ENCODE results near the gene CWH43. TPM values are rescaled to one million over a fixed set of nuclear protein-coding genes. Genes with fewer than 3 reads are reported as not detected.
A peak's percentile ranks its signal among the peaks of the same experiment; 100 is the strongest.

The CWH43 gene
- total and polyA plus RNA-seq, 9 of the 15 experiments (the other 6 are each of a cell fraction or from before 2014, with no cell fraction given): not detected

DNA sequence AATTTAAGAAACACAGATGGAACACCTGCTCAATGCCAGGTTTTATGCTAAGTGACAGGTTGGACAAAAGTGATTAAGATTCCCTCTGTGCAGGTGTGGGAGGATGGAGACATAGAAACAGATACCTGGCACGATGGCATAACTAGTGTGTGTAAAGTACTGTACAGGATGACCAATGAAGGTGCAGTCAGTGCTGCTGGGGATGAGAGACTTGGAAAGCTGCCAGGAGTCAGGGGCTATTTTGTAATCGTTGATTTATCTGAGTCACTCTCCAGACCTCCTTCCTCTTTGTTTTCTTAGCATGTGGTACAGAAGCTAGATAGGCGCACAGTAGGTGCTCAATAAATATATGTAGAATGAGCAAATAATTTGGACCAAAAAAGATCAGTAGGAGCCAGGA lies 58.2 kb downstream of the CWH43 start:
- Histone ChIP-seq H3K79me2 (ENCODE audit: control insufficient read depth, insufficient read depth, low read length) (no peaks in the 10 kb centered on the region), H3K9me3 (replicated peaks; ENCODE audit: control insufficient read depth, insufficient read depth, low read depth, low read length) (no peaks in the 10 kb centered on the region), H4K20me1 (replicated peaks; ENCODE audit: control insufficient read depth, insufficient read depth, low read length) (no peaks in the 10 kb centered on the region), H3K36me3 (ENCODE audit: control insufficient read depth, insufficient read depth, low read length) (no peaks in the 10 kb centered on the region), H3K9ac (ENCODE audit: insufficient read depth in 1 of 2, low read depth in 2 of 2, low read length in 2 of 2) (no peak overlapping the region), H2AFZ (ENCODE audit: low read depth, low read length) (no peak overlapping the region), H3K27me3 (ENCODE audit: control insufficient read depth in 2 of 2, insufficient read depth in 2 of 2, low read length in 2 of 2) (no peaks in the 10 kb centered on the region), H3K4me1 (replicated peaks in 1 of 2; ENCODE audit: control insufficient read depth in 2 of 2, insufficient read depth in 2 of 2, low read length in 2 of 2) (no peaks in the 10 kb centered on the region), H3K9me1 (ENCODE audit: control insufficient read depth, insufficient read depth, low read length) (no peaks in the 10 kb centered on the region), H3K27ac (ENCODE audit: extremely low read depth, low read depth, low read length) (no peak overlapping the region), H3K4me2 (ENCODE audit: insufficient read depth, low read length) (no peak overlapping the region), H3K4me3 (no peak overlapping the region)
- ATAC-seq (no peak), DNase-seq (ENCODE audit: extremely low read depth in 1 of 4, low spot score in 3 of 4) (no peak), FAIRE-seq (no peak)
- POLR2A ChIA-PET: no interaction called here
- no TSS peak for BruUV-seq (replicated peaks)
- in situ Hi-C loops (cut with MboI): no loop called here
- 2% methylated on average over 3 of the region's 3 CpGs for whole genome bisulfite sequencing (ENCODE audit: insufficient coverage, low coverage, missing lambda C conversion rate)
- CTCF ChIA-PET (ENCODE audit: low intra/inter-chr PET ratio): no interaction called here
- intact Hi-C loops (cut with micrococcal nuclease): no loop called here
- peak; percentile 57 for TF ChIP-seq NFIC (IDR thresholded peaks at IDR 0.05)
- TF ChIP-seq, protein P1, sequence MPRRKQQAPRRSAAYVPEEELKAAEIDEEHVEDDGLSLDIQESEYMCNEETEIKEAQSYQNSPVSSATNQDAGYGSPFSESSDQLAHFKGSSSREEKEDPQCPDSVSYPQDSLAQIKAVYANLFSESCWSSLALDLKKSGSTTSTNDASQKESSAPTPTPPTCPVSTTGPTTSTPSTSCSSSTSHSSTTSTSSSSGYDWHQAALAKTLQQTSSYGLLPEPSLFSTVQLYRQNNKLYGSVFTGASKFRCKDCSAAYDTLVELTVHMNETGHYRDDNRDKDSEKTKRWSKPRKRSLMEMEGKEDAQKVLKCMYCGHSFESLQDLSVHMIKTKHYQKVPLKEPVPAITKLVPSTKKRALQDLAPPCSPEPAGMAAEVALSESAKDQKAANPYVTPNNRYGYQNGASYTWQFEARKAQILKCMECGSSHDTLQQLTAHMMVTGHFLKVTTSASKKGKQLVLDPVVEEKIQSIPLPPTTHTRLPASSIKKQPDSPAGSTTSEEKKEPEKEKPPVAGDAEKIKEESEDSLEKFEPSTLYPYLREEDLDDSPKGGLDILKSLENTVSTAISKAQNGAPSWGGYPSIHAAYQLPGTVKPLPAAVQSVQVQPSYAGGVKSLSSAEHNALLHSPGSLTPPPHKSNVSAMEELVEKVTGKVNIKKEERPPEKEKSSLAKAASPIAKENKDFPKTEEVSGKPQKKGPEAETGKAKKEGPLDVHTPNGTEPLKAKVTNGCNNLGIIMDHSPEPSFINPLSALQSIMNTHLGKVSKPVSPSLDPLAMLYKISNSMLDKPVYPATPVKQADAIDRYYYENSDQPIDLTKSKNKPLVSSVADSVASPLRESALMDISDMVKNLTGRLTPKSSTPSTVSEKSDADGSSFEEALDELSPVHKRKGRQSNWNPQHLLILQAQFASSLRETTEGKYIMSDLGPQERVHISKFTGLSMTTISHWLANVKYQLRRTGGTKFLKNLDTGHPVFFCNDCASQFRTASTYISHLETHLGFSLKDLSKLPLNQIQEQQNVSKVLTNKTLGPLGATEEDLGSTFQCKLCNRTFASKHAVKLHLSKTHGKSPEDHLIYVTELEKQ (CRISPR knock-in tag; IDR thresholded peaks at IDR 0.05): no peak

- FAIRE-seq (no peak), DNase-seq (ENCODE audit: extremely low read depth in 1 of 4, low spot score in 3 of 4) (no peak), ATAC-seq (no peak)
- no peaks in the 10 kb centered on the region for H3K36me3 ChIP-seq (ENCODE audit: control insufficient read depth, insufficient read depth, low read length)
- no peak overlapping the region for H2AFZ ChIP-seq (ENCODE audit: low read depth, low read length)
- no peaks in the 10 kb centered on the region for H3K27me3 ChIP-seq (ENCODE audit: control insufficient read depth in 2 of 2, insufficient read depth in 2 of 2, low read length in 2 of 2)
- no peaks in the 10 kb centered on the region for H3K4me1 ChIP-seq (replicated peaks in 1 of 2; ENCODE audit: control insufficient read depth in 2 of 2, insufficient read depth in 2 of 2, low read length in 2 of 2)
- in situ Hi-C loops (cut with MboI) (no loop called here), intact Hi-C loops (cut with micrococcal nuclease) (no loop called here)
- no TSS peak for BruUV-seq (replicated peaks)
- no peak overlapping the region for H3K27ac ChIP-seq (ENCODE audit: extremely low read depth, low read depth, low read length)
- H4K20me1 ChIP-seq (replicated peaks; ENCODE audit: control insufficient read depth, insufficient read depth, low read length): no peaks in the 10 kb centered on the region
- no peak overlapping the region for H3K4me2 ChIP-seq (ENCODE audit: insufficient read depth, low read length)
- no peak overlapping the region for H3K9ac ChIP-seq (ENCODE audit: insufficient read depth in 1 of 2, low read depth in 2 of 2, low read length in 2 of 2)
- no peaks in the 10 kb centered on the region for H3K79me2 ChIP-seq (ENCODE audit: control insufficient read depth, insufficient read depth, low read length)
- H3K9me3 ChIP-seq (replicated peaks; ENCODE audit: control insufficient read depth, insufficient read depth, low read depth, low read length): no peaks in the 10 kb centered on the region
- ChIA-PET POLR2A (interaction anchor here (1.0 kb wide), 1 partner anchor 230 kb away, joined by 3 read pairs; no protein-coding TSS in a partner anchor), CTCF (ENCODE audit: low intra/inter-chr PET ratio) (no interaction called here)
- H3K4me3 ChIP-seq: no peak overlapping the region
- H3K9me1 ChIP-seq (ENCODE audit: control insufficient read depth, insufficient read depth, low read length): no peaks in the 10 kb centered on the region
- no peak for TF ChIP-seq ZNF165 (CRISPR knock-in tag; IDR thresholded peaks at IDR 0.05; ENCODE audit: borderline replicate concordance)
- no peak for TF ChIP-seq BRF1 (IDR thresholded peaks at IDR 0.05; ENCODE audit: borderline replicate concordance, extremely low read depth, insufficient read length)
- TF ChIP-seq KLF13 (tag; IDR thresholded peaks at IDR 0.05; ENCODE audit: borderline replicate concordance, low read depth): no peak
- no peak for TF ChIP-seq MBD1 (CRISPR knock-in tag; IDR thresholded peaks at IDR 0.05)
- no peak for TF ChIP-seq POLR2B (IDR thresholded peaks at IDR 0.05; ENCODE audit: low read depth, partially characterized antibody)
- TF ChIP-seq ZNF707 (CRISPR knock-in tag; conservative IDR thresholded peaks at IDR 0.05): no peak
- TF ChIP-seq MAFK (IDR thresholded peaks at IDR 0.05; ENCODE audit: low read length): peak; percentile 16; the same call in 1 of the 2 replicates
- peak; percentile 56 for TF ChIP-seq C11orf30 (IDR thresholded peaks at IDR 0.05; ENCODE audit: low read depth)
- no peak for TF ChIP-seq ZNF232 (CRISPR knock-in tag; IDR thresholded peaks at IDR 0.05)
- TF ChIP-seq MAFG (tag; conservative IDR thresholded peaks at IDR 0.05): peak; percentile 30; the same call in 1 of the 2 replicates
- TF ChIP-seq ZNF316 (IDR thresholded peaks at IDR 0.05): peak; percentile 79
Observed at GRCh38 chr4:49058306-49058705, 72.2 kb downstream of the CWH43 start.
